Uterus (tissue), 4 donors: ENCODE data around the gene RAB39B. TPM values are rescaled to one million over a fixed set of nuclear protein-coding genes. Genes with fewer than 3 reads are reported as not detected.

Experiments
- DNase-seq, 2 donors: peaks; one replicate each; pipeline ENCODE4 v3.0.0-alpha.2; 2019 to 2020
- H3K27ac ChIP-seq, 2 donors: fragments of 200-600 bp; sonication (generic); 1 replicate in 1 of 2; 2 replicates in 1 of 2; pipeline ENCODE4 v1.5.1; 2016 to 2018
- H3K27me3 ChIP-seq, 2 donors: fragments of 200-600 bp; sonication (generic); one replicate each; pipeline ENCODE4 v1.5.1; 2018 to 2019; ENCODE audit warnings: control low read depth in 1 of 2
- H3K36me3 ChIP-seq, 2 donors: fragments of 200-600 bp; sonication (generic); one replicate each; pipeline ENCODE4 v1.5.1; 2019; ENCODE audit warnings: control low read depth in 1 of 2
- H3K4me1 ChIP-seq, 2 donors: fragments of 200-600 bp; sonication (generic); one replicate each; pipeline ENCODE4 v1.5.1; 2018 to 2019; ENCODE audit warnings: control low read depth in 1 of 2
- H3K4me3 ChIP-seq, 2 donors: fragments of 200-600 bp; sonication (generic); 1 replicate in 1 of 2; 2 replicates in 1 of 2; pipeline ENCODE4 v1.5.1; 2018 to 2019; ENCODE audit warnings: mild to moderate bottlenecking in 1 of 2
- H3K9me3 ChIP-seq, 2 donors: fragments of 200-600 bp; sonication (generic); one replicate each; pipeline ENCODE4 v1.5.1; 2019; ENCODE audit warnings: control low read depth in 1 of 2
- POLR2A ChIP-seq, 2 donors: fragments of 450-650 bp; IDR thresholded peaks; one replicate each; pipeline ENCODE4 v1.6.1; 2016; ENCODE audit warnings: antibody characterized with exemption in 2 of 2, mild to moderate bottlenecking in 1 of 2, moderate library complexity in 1 of 2
- intact Hi-C: fragments of 100-400 bp; cut with DNase I; formaldehyde crosslinking; loops from one replicate; pipeline ENCODE4 v1.15.1; 2023; ENCODE audit warnings: low total_unique reads
- small RNA-seq: library from RNA; depleted of rRNA; stranded (forward); fragments of <200 nt; gene quantifications from one replicate; pipeline ENCODE3, GENCODE V24; 2016
- total RNA-seq, 4 donors: library from RNA; depleted of rRNA in 3 of 4; stranded (reverse); fragments of >200 nt in 3 of 4; gene quantifications; one replicate each; pipeline versions ENCODE4 v1.1.0 to v1.2.4, GENCODE V29; 2014 to 2023
- TF ChIP-seq, protein P1 (sequence below), 4 experiments: fragments of 200-600 bp in 2 of 4; fragments of 450-650 bp in 2 of 4; sonication (generic) in 2 of 4; IDR thresholded peaks; one replicate each; pipeline ENCODE4 v1.5.1; 2016 to 2019; ENCODE audit warnings: antibody characterized with exemption in 4 of 4, mild to moderate bottlenecking in 2 of 4, moderate library complexity in 1 of 4
- donor health status: DM: yes; HTN: yes; CAD: no.

RAB39B gene
- total RNA-seq, 4 donors from 2014 or later: 0.24 to 3.5 TPM; not detected in 2

DNA sequence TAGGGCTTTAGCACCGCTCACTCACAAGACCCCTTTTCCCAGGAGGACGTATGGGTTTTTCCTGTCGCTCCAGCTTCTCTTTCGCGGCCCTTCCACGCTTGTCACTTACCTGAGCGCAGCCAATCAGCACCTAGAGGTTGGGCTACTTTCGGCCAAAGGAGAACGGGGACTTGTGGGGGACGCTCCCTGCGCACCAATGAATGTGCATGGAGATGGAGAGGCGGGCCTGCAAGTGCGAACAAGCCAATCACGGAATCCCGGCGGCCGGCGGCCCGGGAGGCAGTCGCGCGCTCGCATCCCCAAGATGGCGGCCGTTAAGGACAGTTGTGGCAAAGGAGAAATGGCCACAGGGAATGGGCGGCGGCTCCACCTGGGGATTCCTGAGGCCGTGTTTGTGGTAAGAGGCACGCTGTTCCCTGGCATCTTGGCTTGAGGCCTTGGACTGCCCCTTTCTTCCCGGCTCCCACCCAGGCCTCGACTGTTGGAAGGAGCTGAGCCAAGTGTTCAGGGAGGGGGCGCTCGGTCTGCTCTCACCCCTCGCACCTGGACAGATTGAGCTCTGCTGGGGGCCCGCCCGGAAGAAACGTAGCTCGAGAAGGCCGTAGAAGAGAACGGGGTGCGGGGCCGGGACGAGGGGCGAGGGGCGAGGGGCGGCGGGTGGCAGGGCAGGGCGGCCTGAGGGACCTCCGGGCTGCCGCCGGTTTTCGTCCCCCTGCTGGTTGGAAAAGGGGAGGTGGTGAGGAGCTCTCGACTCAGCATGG, 47.9 kb downstream of the RAB39B start, which contains the start of gene VBP1:
VBP1 (plus strand) TSS at position 282 of the 761 bp plus-strand sequence; CDS start at position 305, 23 bp downstream.
- peaks cover 0 to 3% of the 10 kb centered on the region in 2 donors for H3K4me1 ChIP-seq
- peak within 1 kb of the TSS; percentile 64 to 86 for H3K4me3 ChIP-seq
- peak within 1 kb of the TSS; percentile 88 to 93 for H3K27ac ChIP-seq
- no peaks in the 10 kb centered on the region for H3K9me3 ChIP-seq
- DNase-seq: peak; percentile 88 to 91
- H3K36me3 ChIP-seq: no peaks in the 10 kb centered on the region
- no peaks in the 10 kb centered on the region for H3K27me3 ChIP-seq
- intact Hi-C loops: no loop called here
- peak in 1 of 2 donors; percentile 32 for TF ChIP-seq POLR2A (IDR thresholded peaks at IDR 0.05)
- TF ChIP-seq, protein P1, sequence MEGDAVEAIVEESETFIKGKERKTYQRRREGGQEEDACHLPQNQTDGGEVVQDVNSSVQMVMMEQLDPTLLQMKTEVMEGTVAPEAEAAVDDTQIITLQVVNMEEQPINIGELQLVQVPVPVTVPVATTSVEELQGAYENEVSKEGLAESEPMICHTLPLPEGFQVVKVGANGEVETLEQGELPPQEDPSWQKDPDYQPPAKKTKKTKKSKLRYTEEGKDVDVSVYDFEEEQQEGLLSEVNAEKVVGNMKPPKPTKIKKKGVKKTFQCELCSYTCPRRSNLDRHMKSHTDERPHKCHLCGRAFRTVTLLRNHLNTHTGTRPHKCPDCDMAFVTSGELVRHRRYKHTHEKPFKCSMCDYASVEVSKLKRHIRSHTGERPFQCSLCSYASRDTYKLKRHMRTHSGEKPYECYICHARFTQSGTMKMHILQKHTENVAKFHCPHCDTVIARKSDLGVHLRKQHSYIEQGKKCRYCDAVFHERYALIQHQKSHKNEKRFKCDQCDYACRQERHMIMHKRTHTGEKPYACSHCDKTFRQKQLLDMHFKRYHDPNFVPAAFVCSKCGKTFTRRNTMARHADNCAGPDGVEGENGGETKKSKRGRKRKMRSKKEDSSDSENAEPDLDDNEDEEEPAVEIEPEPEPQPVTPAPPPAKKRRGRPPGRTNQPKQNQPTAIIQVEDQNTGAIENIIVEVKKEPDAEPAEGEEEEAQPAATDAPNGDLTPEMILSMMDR (IDR thresholded peaks at IDR 0.05): peak in 3 of 4 experiments; percentile 11 to 50 (median 18)

DNA sequence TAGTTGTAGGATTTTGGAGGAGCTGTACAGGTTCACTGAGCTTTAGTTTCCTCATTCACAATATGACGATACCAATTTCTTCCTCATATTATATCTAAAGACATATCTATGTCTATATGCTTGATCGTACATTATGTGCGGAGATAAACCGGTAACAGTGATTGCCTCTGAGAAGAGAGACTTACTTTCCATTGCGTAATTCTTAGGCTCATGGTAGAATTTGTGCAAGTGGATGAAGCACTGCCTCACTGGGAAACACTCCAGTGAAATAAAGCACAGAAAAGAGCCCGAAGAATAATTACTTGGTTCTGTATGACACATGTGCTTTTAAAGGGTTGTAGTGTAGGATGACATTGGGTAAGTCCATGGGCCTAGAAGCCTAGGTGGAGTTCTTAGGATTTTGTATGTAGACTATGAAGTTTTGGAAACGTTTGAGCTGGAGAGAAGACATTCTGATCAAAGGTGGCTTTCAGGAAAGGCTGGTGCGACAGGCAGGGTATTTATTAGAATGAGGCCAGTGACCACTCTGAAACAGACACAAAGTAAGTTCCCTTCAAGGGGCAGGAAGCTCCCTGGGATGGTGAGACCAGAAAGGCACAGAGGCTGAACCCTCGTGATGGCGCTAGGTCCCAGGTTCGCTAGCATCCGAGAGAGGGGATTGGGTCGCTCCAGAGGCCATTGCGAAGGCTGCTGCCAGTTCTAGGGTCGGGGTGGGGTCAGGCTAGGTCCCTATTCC, 48.7 kb downstream of the RAB39B start:
- peak overlapping the region; percentile 38 to 64 for H3K4me3 ChIP-seq
- intact Hi-C loops: no loop called here
- H3K27me3 ChIP-seq: no peaks in the 10 kb centered on the region
- no peak for DNase-seq
- H3K36me3 ChIP-seq: no peaks in the 10 kb centered on the region
- TF ChIP-seq, protein P1 (IDR thresholded peaks at IDR 0.05): no peak
- TF ChIP-seq POLR2A (IDR thresholded peaks at IDR 0.05): no peak
- no peaks in the 10 kb centered on the region for H3K9me3 ChIP-seq
- H3K4me1 ChIP-seq: peaks cover 0 to 3% of the 10 kb centered on the region in 2 donors
- H3K27ac ChIP-seq: peak overlapping the region; percentile 82 to 88

DNA sequence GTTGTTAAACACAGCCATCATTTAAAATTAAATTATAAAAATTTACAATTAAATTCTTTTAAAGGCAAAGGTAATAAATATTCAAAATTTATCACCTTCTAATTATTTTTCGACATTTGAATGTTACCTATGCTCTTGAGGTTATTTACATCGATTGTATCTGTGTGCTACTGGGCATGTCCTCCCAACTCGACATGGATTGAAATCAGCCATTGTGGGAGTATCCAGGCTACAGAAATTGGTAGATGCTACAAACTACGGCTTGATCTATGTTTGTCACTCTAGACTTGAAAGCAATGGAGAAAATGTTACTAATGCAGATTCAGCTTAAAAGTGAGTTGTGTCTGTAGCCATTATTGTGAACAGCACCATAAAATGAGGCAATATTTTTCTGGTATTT, 50.6 kb downstream of the RAB39B start:
- TF ChIP-seq POLR2A (IDR thresholded peaks at IDR 0.05): no peak
- TF ChIP-seq, protein P1 (IDR thresholded peaks at IDR 0.05): no peak
- intact Hi-C loops: no loop called here
- peaks cover 0 to 3% of the 10 kb centered on the region in 2 donors for H3K4me1 ChIP-seq
- H3K27ac ChIP-seq: no peak overlapping the region
- no peaks in the 10 kb centered on the region for H3K9me3 ChIP-seq
- no peaks in the 10 kb centered on the region for H3K27me3 ChIP-seq
- no peaks in the 10 kb centered on the region for H3K36me3 ChIP-seq
- DNase-seq: no peak
- no peak overlapping the region for H3K4me3 ChIP-seq

DNA sequence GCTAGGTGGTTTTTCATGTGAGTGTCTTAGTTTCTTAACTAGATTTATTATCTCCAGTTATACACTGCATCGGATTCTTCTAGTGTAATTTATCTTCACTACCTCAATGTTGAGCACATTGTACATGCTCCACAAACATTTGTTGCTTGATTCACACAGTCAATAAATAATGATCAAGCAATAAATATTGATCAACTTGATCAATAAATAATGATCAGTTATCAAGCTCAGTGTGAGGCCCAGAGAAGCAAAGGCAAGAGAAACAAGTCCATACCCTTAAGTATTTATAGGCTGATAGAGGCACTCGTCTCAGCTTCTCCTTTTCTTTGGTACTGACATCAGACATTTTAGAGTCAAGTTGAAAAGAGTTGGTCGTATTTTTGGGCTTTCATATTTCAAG, 53.1 kb downstream of the RAB39B start:
- no peak for TF ChIP-seq POLR2A (IDR thresholded peaks at IDR 0.05)
- TF ChIP-seq, protein P1 (IDR thresholded peaks at IDR 0.05): no peak
- intact Hi-C loops: no loop called here
- no peaks in the 10 kb centered on the region for H3K4me1 ChIP-seq
- no peak for DNase-seq
- H3K4me3 ChIP-seq: no peak overlapping the region
- H3K9me3 ChIP-seq: no peaks in the 10 kb centered on the region
- no peaks in the 10 kb centered on the region for H3K27me3 ChIP-seq
- no peaks in the 10 kb centered on the region for H3K36me3 ChIP-seq
- H3K27ac ChIP-seq: no peak overlapping the region

Small RNA genes within 50 kb of the gene (small RNA-seq; reads per million reads assigned to genes)
- gene AC234781.4: not detected

Other genes starting within 250 kb of the RAB39B start
- gene F8, start 241.8 kb downstream of the RAB39B start, total RNA-seq: 10 to 100 TPM; 11.8 to 63.0 (median 28.5) TPM
- 100 to 1,000 TPM in 1 of 4 donors, 10 to 100 TPM in 3; 47.8 to 102 (median 70.7) TPM for gene FUNDC2, start 237.6 kb downstream of the RAB39B start, total RNA-seq
- 10 to 100 TPM in 2 of 4 donors, 1 to 10 TPM in 2; 7.3 to 53.5 (median 12.2) TPM for gene CMC4, start 193.4 kb downstream of the RAB39B start, total RNA-seq
- gene MTCP1, start 193.4 kb downstream of the RAB39B start, total RNA-seq: 10 to 100 TPM in 1 of 4 donors, 1 to 10 TPM in 1, under 1 TPM in 1, not detected in 1; 0.41 to 28.3 (median 6.4) TPM
- 10 to 100 TPM in 2 of 4 donors, 1 to 10 TPM in 1, under 1 TPM in 1; 0.77 to 15.6 (median 8.8) TPM for gene BRCC3, start 193.0 kb downstream of the RAB39B start, total RNA-seq
- 10 to 100 TPM; 27.4 to 83.6 (median 39.4) TPM for gene VBP1, start 48.0 kb downstream of the RAB39B start, total RNA-seq
- gene CLIC2, start 70.1 kb upstream of the RAB39B start, total RNA-seq: 10 to 100 TPM; 15.3 to 36.8 (median 21.0) TPM
- not detected for gene F8A2, start 117.6 kb upstream of the RAB39B start, total RNA-seq
- gene F8A3, start 194.1 kb upstream of the RAB39B start, total RNA-seq: 1 to 10 TPM in 2 of 4 donors, under 1 TPM in 1, not detected in 1; 0.59 to 8.2 (median 2.6) TPM